HCT116 (cell line): ENCODE data around the gene GOLGA8B. TPM values are rescaled to one million over a fixed set of nuclear protein-coding genes. Genes with fewer than 3 reads are reported as not detected.
"Not testable (repeated sequence)": the region's sequence is repeated elsewhere in the genome, so short reads cannot be mapped to it uniquely, and the experiment has no call there.

Experiments used
- ATAC-seq: fragments of 200-7000 bp; cut with Tn5 transposase; 2 replicates; pipeline ENCODE4 v1.9.1; 2020; ENCODE audit warnings: mild to moderate bottlenecking, moderate library complexity
- BruUV-seq: library from RNA; stranded (reverse); fragments of 400-500 nt; replicated peaks from 2 replicates; lab custom pipeline; 2021; lab: Mats Ljungman, UMichigan
- CTCF ChIA-PET: fragments of 300-600 bp; sonication (Branson Sonifier 250); formaldehyde crosslinking; loops from one replicate; lab custom pipeline; 2021; ENCODE audit warnings: antibody characterized with exemption; lab: Charles Lee
- POLR2A ChIA-PET: fragments of 300-600, 350-600 bp; sonication (Branson Sonifier 250); formaldehyde crosslinking; loops from one replicate; lab custom pipeline; 2021; ENCODE audit warnings: antibody characterized with exemption; lab: Charles Lee
- RAD21 ChIA-PET, 2 experiments: fragments of 300-600 bp; sonication (Branson Sonifier 250); formaldehyde crosslinking; loops; one replicate each; lab custom pipeline; 2023; ENCODE audit warnings: low total read pairs in 2 of 2; ENCODE audit not compliant: uncharacterized antibody in 2 of 2, unreplicated experiment in 2 of 2, low non-redundant PET in 1 of 2; lab: Charles Lee
- DNase-seq: peaks from one replicate; pipeline ENCODE4 v3.0.0-alpha.2; 2010; ENCODE audit warnings: low read depth, low spot score
- H2AFZ ChIP-seq: fragments of 200-600 bp; shearing (Covaris generic), sonication (generic); 2 replicates; pipeline ENCODE4 v1.6.1; 2017; ENCODE audit warnings: low read depth, mixed run types, mixed read lengths, antibody characterized with exemption, low read length; ENCODE audit not compliant: poor library complexity, severe bottlenecking
- H3K27ac ChIP-seq: 2 replicates; pipeline ENCODE4 v1.5.1; 2012; ENCODE audit warnings: low read depth, low read length
- H3K27me3 ChIP-seq: fragments of 200-600 bp; sonication (generic); 2 replicates; pipeline ENCODE4 v1.6.1; 2016; ENCODE audit warnings: mixed run types, low read length, mixed read lengths; ENCODE audit not compliant: insufficient read depth
- H3K36me3 ChIP-seq, 2 experiments: fragments of 200-500 bp in 1 of 2; fragments of 200-600 bp in 1 of 2; sonication (Bioruptor generic) in 1 of 2; sonication (generic) in 1 of 2; 2 replicates each; pipeline versions ENCODE4 v1.5.1 to v1.6.1; 2014 to 2016; ENCODE audit warnings: low read length in 2 of 2, inconsistent platforms in 1 of 2, mixed read lengths in 1 of 2, mixed run types in 1 of 2; ENCODE audit not compliant: insufficient read depth in 2 of 2, control insufficient read depth in 1 of 2
- H3K4me1 ChIP-seq, 2 experiments: fragments of 200-600 bp in 1 of 2; sonication (generic) in 1 of 2; 2 replicates each; pipeline versions ENCODE4 v1.5.1 to v1.6.1; 2012 to 2017; ENCODE audit warnings: low read length in 2 of 2, inconsistent platforms in 1 of 2, mild to moderate bottlenecking in 1 of 2, mixed read lengths in 1 of 2, mixed run types in 1 of 2, moderate library complexity in 1 of 2; ENCODE audit not compliant: insufficient read depth in 2 of 2, control insufficient read depth in 1 of 2
- H3K4me2 ChIP-seq: fragments of 200-600 bp; sonication (generic); 2 replicates; pipeline ENCODE4 v1.6.1; 2017; ENCODE audit warnings: mixed run types, low read length, mixed read lengths
- H3K4me3 ChIP-seq, 2 experiments: fragments of 200-600 bp in 1 of 2; sonication (generic) in 1 of 2; replicated peaks in 1 of 2; 2 replicates each; pipeline ENCODE4 v1.5.1; 2011 to 2016; ENCODE audit warnings: low read length in 2 of 2, control low read depth in 1 of 2, low read depth in 1 of 2, mild to moderate bottlenecking in 1 of 2, mixed read lengths in 1 of 2, mixed run types in 1 of 2
- H3K79me2 ChIP-seq: fragments of 200-600 bp; sonication (generic); 2 replicates; pipeline ENCODE4 v1.6.1; 2017; ENCODE audit warnings: mild to moderate bottlenecking, mixed run types, low read length, moderate library complexity, mixed read lengths; ENCODE audit not compliant: insufficient read depth
- H3K9ac ChIP-seq: fragments of 200-600 bp; sonication (generic); 2 replicates; pipeline ENCODE4 v1.6.1; 2016; ENCODE audit warnings: low read length, mixed read lengths
- H3K9me2 ChIP-seq: fragments of 200-600 bp; sonication (generic), shearing (Covaris generic); 2 replicates; pipeline ENCODE4 v1.6.1; 2017; ENCODE audit warnings: mixed run types, mild to moderate bottlenecking, moderate library complexity; ENCODE audit not compliant: insufficient read depth
- H3K9me3 ChIP-seq, 2 experiments: fragments of 200-500 bp in 1 of 2; fragments of 200-600 bp in 1 of 2; sonication (Bioruptor generic) in 1 of 2; sonication (generic) in 1 of 2; 2 replicates each; pipeline ENCODE4 v1.6.1; 2014 to 2017; ENCODE audit warnings: low read length in 2 of 2, mixed read lengths in 2 of 2, inconsistent platforms in 1 of 2, low read depth in 1 of 2, mild to moderate bottlenecking in 1 of 2, mixed run types in 1 of 2, moderate library complexity in 1 of 2; ENCODE audit not compliant: control insufficient read depth in 1 of 2, insufficient read depth in 1 of 2
- H4K20me1 ChIP-seq: fragments of 200-600 bp; sonication (generic), shearing (Covaris generic); 2 replicates; pipeline ENCODE4 v1.6.1; 2017; ENCODE audit warnings: mixed run types, mild to moderate bottlenecking, moderate library complexity; ENCODE audit not compliant: insufficient read depth
- CEBPB ChIP-seq: IDR thresholded peaks from 2 replicates; pipeline ENCODE4 v1.6.1; 2012; ENCODE audit warnings: low read depth
- EZH2phosphoT487 ChIP-seq: fragments of 200-600 bp; IDR thresholded peaks from 2 replicates; pipeline ENCODE4 v1.6.1; 2018; ENCODE audit warnings: antibody characterized with exemption, borderline replicate concordance
- POLR2A ChIP-seq: IDR thresholded peaks from 2 replicates; pipeline ENCODE4 v1.7.0; 2011; ENCODE audit warnings: borderline replicate concordance; ENCODE audit not compliant: insufficient read depth, insufficient read length; ENCODE audit errors: extremely low read depth
- POLR2AphosphoS5 ChIP-seq: IDR thresholded peaks from 2 replicates; pipeline ENCODE4 v1.6.1; 2011; ENCODE audit warnings: mild to moderate bottlenecking, low read depth, low read length, moderate library complexity
- RAD21 ChIP-seq: IDR thresholded peaks from 2 replicates; pipeline ENCODE4 v1.6.1; 2012; ENCODE audit warnings: low read depth, mild to moderate bottlenecking
- TCF7L2 ChIP-seq: IDR thresholded peaks from 2 replicates; pipeline ENCODE4 v1.7.0; 2011; ENCODE audit warnings: borderline replicate concordance, inconsistent platforms; ENCODE audit not compliant: insufficient read depth, insufficient read length; ENCODE audit errors: extremely low read depth
- YY1 ChIP-seq: IDR thresholded peaks from 2 replicates; pipeline ENCODE4 v1.6.1; 2011; ENCODE audit warnings: low read length, low read depth, moderate library complexity, mild to moderate bottlenecking; ENCODE audit not compliant: insufficient replicate concordance; ENCODE audit errors: extremely low read depth
- intact Hi-C: fragments of 100-400 bp; cut with micrococcal nuclease; formaldehyde crosslinking; loops from 2 replicates; pipeline ENCODE4 v1.10.0; 2022
- total RNA-seq: library from RNA; stranded (reverse); gene quantifications from one replicate; pipeline ENCODE4 v1.2.1, GENCODE V29; 2021; ENCODE audit not compliant: unreplicated experiment
- TF ChIP-seq, protein P1 (sequence below): IDR thresholded peaks from 2 replicates; pipeline ENCODE4 v1.6.1; 2011; ENCODE audit warnings: mild to moderate bottlenecking, low read length, moderate library complexity; ENCODE audit not compliant: insufficient replicate concordance; ENCODE audit errors: extremely low read depth
- TF ChIP-seq, protein P2 (sequence below): IDR thresholded peaks from 2 replicates; pipeline ENCODE4 v1.6.1; 2012
- TF ChIP-seq, protein P3 (sequence below): IDR thresholded peaks from 2 replicates; pipeline ENCODE4 v1.6.1; 2012
- TF ChIP-seq, protein P4 (sequence below), 3 experiments: fragments of 200-600 bp in 1 of 3; sonication (generic) in 1 of 3; IDR thresholded peaks in 2 of 3; conservative IDR thresholded peaks in 1 of 3; 2 replicates each; pipeline ENCODE4 v1.5.1; 2012 to 2017; ENCODE audit warnings: low read depth in 2 of 3, low read length in 2 of 3, antibody characterized with exemption in 1 of 3, borderline replicate concordance in 1 of 3, control low read depth in 1 of 3, mild to moderate bottlenecking in 1 of 3, mixed read lengths in 1 of 3, mixed run types in 1 of 3, moderate library complexity in 1 of 3; ENCODE audit not compliant: insufficient read depth in 1 of 3

Gene GOLGA8B
- total RNA-seq, 1 experiment from 2014 or later, result 69.9 TPM

DNA sequence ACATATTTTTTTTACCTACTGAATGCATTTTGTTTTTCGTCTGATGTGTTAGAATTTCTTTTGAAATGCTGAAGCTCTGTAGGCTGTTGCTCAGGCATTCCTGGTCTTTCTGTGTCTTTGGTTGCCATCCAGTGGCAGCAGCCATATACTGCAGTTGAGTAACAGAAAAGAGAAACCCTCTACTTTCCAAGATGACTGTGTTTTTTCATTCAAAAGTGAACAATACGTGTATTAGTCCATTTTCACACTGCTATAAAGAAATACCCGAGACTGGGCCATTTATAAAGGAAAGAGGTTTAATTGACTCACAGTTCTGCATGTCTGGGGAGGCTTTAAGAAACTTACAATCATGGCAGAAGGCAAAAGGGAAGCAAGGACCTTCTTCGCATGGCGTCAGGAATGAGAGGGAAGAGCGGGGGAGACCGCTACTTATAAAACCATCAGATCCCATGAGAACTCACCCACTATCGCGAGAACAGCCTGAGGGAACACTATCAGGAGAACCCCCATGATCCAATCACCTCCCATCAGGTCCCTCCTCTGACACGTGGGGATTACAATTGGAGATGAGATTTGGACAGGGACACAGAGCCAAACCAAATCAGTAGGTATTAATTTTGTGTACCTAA, 4.7 kb upstream of the GOLGA8B start:
- ChIA-PET RAD21 (interaction anchor here in 1 of 2 experiments (0.7 to 1.1 kb wide), 2 partner anchors 230 to 850 kb away, joined by 3 read pairs; no protein-coding TSS in a partner anchor), CTCF (interaction anchor here (0.7 to 1.3 kb wide), 8 partner anchors 23 to 527 kb away, joined by 3 to 9 read pairs (median 4); partner anchors contain the start of genes KATNBL1, LPCAT4 and SLC12A6), POLR2A (interaction anchor here (0.8 to 1.2 kb wide), 5 partner anchors 220 to 478 kb away, joined by 3 to 7 read pairs (median 3); partner anchors contain the start of gene KATNBL1)
- H3K9me3 ChIP-seq, result no peaks in the 10 kb centered on the region
- no peaks in the 10 kb centered on the region for H3K27me3 ChIP-seq
- peak; percentile 66 for ATAC-seq
- TF ChIP-seq EZH2phosphoT487 (no peak), YY1 (peak; percentile 49), CEBPB (no peak), POLR2A (peak; percentile 96), RAD21 (peak; percentile 80), POLR2AphosphoS5 (peak; percentile 49), TCF7L2 (no peak)
- TF ChIP-seq, protein P1, sequence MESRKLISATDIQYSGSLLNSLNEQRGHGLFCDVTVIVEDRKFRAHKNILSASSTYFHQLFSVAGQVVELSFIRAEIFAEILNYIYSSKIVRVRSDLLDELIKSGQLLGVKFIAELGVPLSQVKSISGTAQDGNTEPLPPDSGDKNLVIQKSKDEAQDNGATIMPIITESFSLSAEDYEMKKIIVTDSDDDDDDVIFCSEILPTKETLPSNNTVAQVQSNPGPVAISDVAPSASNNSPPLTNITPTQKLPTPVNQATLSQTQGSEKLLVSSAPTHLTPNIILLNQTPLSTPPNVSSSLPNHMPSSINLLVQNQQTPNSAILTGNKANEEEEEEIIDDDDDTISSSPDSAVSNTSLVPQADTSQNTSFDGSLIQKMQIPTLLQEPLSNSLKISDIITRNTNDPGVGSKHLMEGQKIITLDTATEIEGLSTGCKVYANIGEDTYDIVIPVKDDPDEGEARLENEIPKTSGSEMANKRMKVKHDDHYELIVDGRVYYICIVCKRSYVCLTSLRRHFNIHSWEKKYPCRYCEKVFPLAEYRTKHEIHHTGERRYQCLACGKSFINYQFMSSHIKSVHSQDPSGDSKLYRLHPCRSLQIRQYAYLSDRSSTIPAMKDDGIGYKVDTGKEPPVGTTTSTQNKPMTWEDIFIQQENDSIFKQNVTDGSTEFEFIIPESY, result peak; percentile 92
- TF ChIP-seq, protein P2, sequence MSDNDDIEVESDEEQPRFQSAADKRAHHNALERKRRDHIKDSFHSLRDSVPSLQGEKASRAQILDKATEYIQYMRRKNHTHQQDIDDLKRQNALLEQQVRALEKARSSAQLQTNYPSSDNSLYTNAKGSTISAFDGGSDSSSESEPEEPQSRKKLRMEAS, result no peak
- TF ChIP-seq, protein P3, sequence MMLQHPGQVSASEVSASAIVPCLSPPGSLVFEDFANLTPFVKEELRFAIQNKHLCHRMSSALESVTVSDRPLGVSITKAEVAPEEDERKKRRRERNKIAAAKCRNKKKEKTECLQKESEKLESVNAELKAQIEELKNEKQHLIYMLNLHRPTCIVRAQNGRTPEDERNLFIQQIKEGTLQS, result no peak
- TF ChIP-seq, protein P4, sequence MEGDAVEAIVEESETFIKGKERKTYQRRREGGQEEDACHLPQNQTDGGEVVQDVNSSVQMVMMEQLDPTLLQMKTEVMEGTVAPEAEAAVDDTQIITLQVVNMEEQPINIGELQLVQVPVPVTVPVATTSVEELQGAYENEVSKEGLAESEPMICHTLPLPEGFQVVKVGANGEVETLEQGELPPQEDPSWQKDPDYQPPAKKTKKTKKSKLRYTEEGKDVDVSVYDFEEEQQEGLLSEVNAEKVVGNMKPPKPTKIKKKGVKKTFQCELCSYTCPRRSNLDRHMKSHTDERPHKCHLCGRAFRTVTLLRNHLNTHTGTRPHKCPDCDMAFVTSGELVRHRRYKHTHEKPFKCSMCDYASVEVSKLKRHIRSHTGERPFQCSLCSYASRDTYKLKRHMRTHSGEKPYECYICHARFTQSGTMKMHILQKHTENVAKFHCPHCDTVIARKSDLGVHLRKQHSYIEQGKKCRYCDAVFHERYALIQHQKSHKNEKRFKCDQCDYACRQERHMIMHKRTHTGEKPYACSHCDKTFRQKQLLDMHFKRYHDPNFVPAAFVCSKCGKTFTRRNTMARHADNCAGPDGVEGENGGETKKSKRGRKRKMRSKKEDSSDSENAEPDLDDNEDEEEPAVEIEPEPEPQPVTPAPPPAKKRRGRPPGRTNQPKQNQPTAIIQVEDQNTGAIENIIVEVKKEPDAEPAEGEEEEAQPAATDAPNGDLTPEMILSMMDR (IDR thresholded peaks at IDR 0.05 in 2 of 3, conservative IDR thresholded peaks at IDR 0.05 in 1 of 3; ENCODE audit: borderline replicate concordance in 1 of 3, insufficient read depth in 1 of 3, low read depth in 2 of 3, low read length in 2 of 3), result peak; percentile 67 to 82 (median 75); a peak in 5 of 6 replicates
- no peaks in the 10 kb centered on the region for H4K20me1 ChIP-seq
- H3K36me3 ChIP-seq, result no peaks in the 10 kb centered on the region
- DNase-seq, result peak; percentile 77
- H3K4me1 ChIP-seq, result peaks cover 6 to 18% of the 10 kb centered on the region in 2 experiments; a peak in 3 of 4 replicates
- peak overlapping the region; percentile 65 for H3K4me2 ChIP-seq
- peak overlapping the region; percentile 22; the same call in 1 of the 2 replicates for H3K9ac ChIP-seq
- peak overlapping the region; percentile 27 to 41 for H3K4me3 ChIP-seq
- peak overlapping the region; percentile 47 for H2AFZ ChIP-seq
- peak overlapping the region; percentile 20; the same call in 1 of the 2 replicates for H3K27ac ChIP-seq
- TSS peak; percentile 93 for BruUV-seq
- no peaks in the 10 kb centered on the region for H3K79me2 ChIP-seq
- intact Hi-C loops, result loop anchor here (1.0 kb wide), 3 partner anchors 245 to 526 kb away; partner anchors contain the start of genes NOP10 and NUTM1
- H3K9me2 ChIP-seq, result no peaks in the 10 kb centered on the region

DNA sequence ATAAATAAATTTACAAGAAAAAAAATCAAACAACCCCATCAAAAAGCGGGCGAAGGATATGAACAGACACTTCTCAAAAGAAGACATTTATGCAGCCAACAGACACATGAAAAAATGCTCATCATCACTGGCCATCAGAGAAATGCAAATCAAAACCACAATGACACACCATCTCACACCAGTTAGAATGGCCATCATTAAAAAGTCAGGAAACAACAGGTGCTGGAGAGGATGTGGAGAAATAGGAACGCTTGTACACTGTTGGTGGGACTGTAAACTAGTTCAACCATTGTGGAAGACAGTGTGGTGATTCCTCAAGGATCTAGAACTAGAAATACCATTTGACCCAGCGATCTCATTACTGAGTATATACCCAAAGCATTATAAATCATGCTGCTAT, 2.5 kb upstream of the GOLGA8B start:
- intact Hi-C loops, H3K27me3 ChIP-seq, H3K36me3 ChIP-seq, H3K4me3 ChIP-seq, H2AFZ ChIP-seq, H4K20me1 ChIP-seq, CTCF ChIA-PET, DNase-seq, BruUV-seq, ATAC-seq, H3K9me3 ChIP-seq, POLR2A ChIA-PET, H3K9me2 ChIP-seq, H3K9ac ChIP-seq, H3K4me2 ChIP-seq, RAD21 ChIA-PET, H3K27ac ChIP-seq: not testable (repeated sequence)
- Histone ChIP-seq H3K4me1 (peaks cover 10 to 26% of the 10 kb centered on the region in 2 experiments; a peak in 3 of 4 replicates), H3K79me2 (peaks cover 18% of the 10 kb centered on the region)
